IMR-90 (cell line): ENCODE measurements around the gene MS4A18. TPM values are rescaled to one million over a fixed set of nuclear protein-coding genes. Genes with fewer than 3 reads are reported as not detected.

Experiments used
- ATAC-seq: fragments of 200-7000 bp; cut with Tn5 transposase; 2 replicates; pipeline ENCODE4 v1.9.1; 2020; ENCODE audit warnings: low read depth, mild to moderate bottlenecking, moderate library complexity
- BruUV-seq: library from RNA; stranded (reverse); fragments of 400-500 nt; replicated peaks from 2 replicates; lab custom pipeline; 2021; lab: Mats Ljungman, UMichigan
- CTCF ChIA-PET: fragments of 300-600 bp; formaldehyde crosslinking; extraction: SDS; loops from one replicate; lab custom pipeline; 2021; ENCODE audit warnings: antibody characterized with exemption; lab: Yijun Ruan, JAX
- POLR2A ChIA-PET: fragments of 300-600 bp; sonication (Branson Sonifier 250); formaldehyde crosslinking; loops from one replicate; lab custom pipeline; 2022; ENCODE audit warnings: antibody characterized with exemption; ENCODE audit not compliant: unreplicated experiment; lab: Charles Lee
- DNase-seq: peaks from one replicate; pipeline ENCODE4 v3.0.0; 2013
- H2AFZ ChIP-seq: replicated peaks from 2 replicates; pipeline ENCODE3; 2013; ENCODE audit warnings: low read length, mild to moderate bottlenecking; ENCODE audit not compliant: poor library complexity
- H2AK5ac ChIP-seq: 2 replicates; pipeline ENCODE4 v1.6.1; 2013; ENCODE audit warnings: low read depth, low read length, inconsistent platforms
- H2AK9ac ChIP-seq: replicated peaks from 2 replicates; pipeline ENCODE3; 2013; ENCODE audit warnings: mild to moderate bottlenecking, low read depth, low read length, moderate library complexity; ENCODE audit not compliant: poor library complexity
- H2BK120ac ChIP-seq: 2 replicates; pipeline ENCODE4 v1.6.1; 2013; ENCODE audit warnings: low read depth, low read length, inconsistent platforms
- H2BK15ac ChIP-seq: 3 replicates; pipeline ENCODE4 v1.6.1; 2013; ENCODE audit warnings: low read depth, low read length, inconsistent platforms
- H2BK20ac ChIP-seq: 2 replicates; pipeline ENCODE4 v1.6.1; 2013; ENCODE audit warnings: low read depth, mild to moderate bottlenecking, inconsistent platforms, low read length, moderate library complexity
- H2BK5ac ChIP-seq: 2 replicates; pipeline ENCODE4 v1.6.1; 2013; ENCODE audit warnings: mild to moderate bottlenecking, low read depth, low read length, inconsistent platforms; ENCODE audit not compliant: poor library complexity, severe bottlenecking
- H3K14ac ChIP-seq: replicated peaks from 2 replicates; pipeline ENCODE4 v1.6.1; 2013; ENCODE audit warnings: low read depth, low read length, inconsistent platforms
- H3K18ac ChIP-seq: 2 replicates; pipeline ENCODE4 v1.6.1; 2013; ENCODE audit warnings: low read depth, low read length, control low read depth
- H3K23ac ChIP-seq: 2 replicates; pipeline ENCODE4 v1.6.1; 2013; ENCODE audit warnings: low read depth, low read length, inconsistent platforms
- H3K27ac ChIP-seq: 2 replicates; pipeline ENCODE4 v1.5.1; 2013; ENCODE audit warnings: mild to moderate bottlenecking, control low read depth, low read length; ENCODE audit not compliant: insufficient read depth
- H3K27me3 ChIP-seq: 2 replicates; pipeline ENCODE4 v1.6.1; 2013; ENCODE audit warnings: low read length; ENCODE audit not compliant: control insufficient read depth, insufficient read depth
- H3K36me3 ChIP-seq: 2 replicates; pipeline ENCODE4 v1.6.1; 2013; ENCODE audit warnings: low read length, mixed read lengths; ENCODE audit not compliant: control insufficient read depth, insufficient read depth
- H3K4ac ChIP-seq: 2 replicates; pipeline ENCODE4 v1.6.1; 2013; ENCODE audit warnings: low read depth, low read length, inconsistent platforms
- H3K4me1 ChIP-seq: 2 replicates; pipeline ENCODE4 v1.6.1; 2013; ENCODE audit warnings: low read length, mixed read lengths; ENCODE audit not compliant: control insufficient read depth, insufficient read depth
- H3K4me2 ChIP-seq: 2 replicates; pipeline ENCODE4 v1.6.1; 2013; ENCODE audit warnings: low read depth, mild to moderate bottlenecking, control low read depth, low read length, moderate library complexity
- H3K4me3 ChIP-seq: 2 replicates; pipeline ENCODE4 v1.5.1; 2013; ENCODE audit warnings: low read depth, mild to moderate bottlenecking, control low read depth, low read length, moderate library complexity; ENCODE audit not compliant: insufficient read depth
- H3K56ac ChIP-seq: 2 replicates; pipeline ENCODE4 v1.6.1; 2013; ENCODE audit warnings: low read length, inconsistent platforms; ENCODE audit not compliant: insufficient read depth; ENCODE audit errors: extremely low read depth
- H3K79me1 ChIP-seq, 2 experiments: 2 replicates each; pipeline ENCODE4 v1.6.1; 2013; ENCODE audit warnings: low read length in 2 of 2, inconsistent platforms in 1 of 2, low read depth in 1 of 2
- H3K9ac ChIP-seq: 2 replicates; pipeline ENCODE4 v1.6.1; 2013; ENCODE audit warnings: low read depth, low read length, control low read depth
- H3K9me1 ChIP-seq: 2 replicates; pipeline ENCODE4 v1.6.1; 2013; ENCODE audit warnings: low read length, inconsistent platforms; ENCODE audit not compliant: insufficient read depth
- H3K9me3 ChIP-seq: 2 replicates; pipeline ENCODE4 v1.6.1; 2013; ENCODE audit warnings: low read length; ENCODE audit not compliant: control insufficient read depth, insufficient read depth
- H4K20me1 ChIP-seq: 2 replicates; pipeline ENCODE4 v1.6.1; 2013; ENCODE audit warnings: low read length, inconsistent platforms; ENCODE audit not compliant: insufficient read depth
- H4K5ac ChIP-seq: 2 replicates; pipeline ENCODE4 v1.6.1; 2013; ENCODE audit warnings: mild to moderate bottlenecking, low read depth, low read length, control low read depth
- H4K8ac ChIP-seq, 2 experiments: 2 replicates each; pipeline ENCODE4 v1.6.1; 2013; ENCODE audit warnings: low read depth in 2 of 2, low read length in 2 of 2, control low read depth in 1 of 2, inconsistent platforms in 1 of 2
- H4K91ac ChIP-seq: 2 replicates; pipeline ENCODE4 v1.6.1; 2013; ENCODE audit warnings: low read depth, low read length, inconsistent platforms; ENCODE audit not compliant: insufficient read depth
- CHD1 ChIP-seq: IDR thresholded peaks from 2 replicates; pipeline ENCODE4 v1.6.1; 2012; ENCODE audit warnings: low read depth, low read length, improper control_type of control experiment
- CTCF ChIP-seq: conservative IDR thresholded peaks from 2 replicates; pipeline ENCODE4 v1.5.1; 2012; ENCODE audit warnings: mild to moderate bottlenecking, low read depth, low read length, improper control_type of control experiment
- RCOR1 ChIP-seq: IDR thresholded peaks from 2 replicates; pipeline ENCODE4 v1.6.1; 2012; ENCODE audit warnings: mild to moderate bottlenecking, low read length, improper control_type of control experiment; ENCODE audit not compliant: insufficient replicate concordance
- RFX5 ChIP-seq: IDR thresholded peaks from 2 replicates; pipeline ENCODE4 v1.8.0; 2012; ENCODE audit warnings: low read depth, mild to moderate bottlenecking, low read length, moderate library complexity
- SMC3 ChIP-seq: fragments of 150-350 bp; IDR thresholded peaks from 2 replicates; pipeline ENCODE4 v1.6.1; 2016; ENCODE audit warnings: low read depth, mild to moderate bottlenecking, antibody characterized with exemption, low read length, moderate library complexity
- WGBS, 2 experiments: methylation state at CpG; one replicate each; pipeline versions ENCODE4 v1.1.5 to v1.1.7; 2013; ENCODE audit warnings: missing lambda C conversion rate in 2 of 2; ENCODE audit not compliant: insufficient read length in 1 of 2; ENCODE audit errors: extremely low coverage in 2 of 2; 5-methylcytosine and 5-hydroxymethylcytosine counted together
- dilution Hi-C: fragments of 300-500 bp; cut with HindIII; formaldehyde crosslinking; loops from one replicate; pipeline ENCODE4 v1.14.3; 2018; ENCODE audit warnings: low sequenced_read_pairs; ENCODE audit not compliant: unreplicated experiment
- in situ Hi-C: fragments of 300-500 bp; cut with MboI; formaldehyde crosslinking; loops from 3 replicates; pipeline ENCODE4 v1.14.3; 2019; ENCODE audit warnings: low sequenced_read_pairs, inconsistent platforms, mixed read lengths
- intact Hi-C: fragments of 100-400 bp; cut with micrococcal nuclease; formaldehyde crosslinking; loops from 2 replicates; pipeline ENCODE4 v1.10.0; 2022
- polyA plus RNA-seq, 3 experiments: library from polyadenylated mRNA; depleted of rRNA; stranded (reverse); fragments of >200 nt; gene quantifications; 2 replicates each; pipeline ENCODE4 v1.2.3, GENCODE V29; 2012; ENCODE audit warnings: low replicate concordance in 1 of 3
- total RNA-seq: library from RNA; depleted of rRNA; stranded (reverse); fragments of >200 nt; gene quantifications from 2 replicates; pipeline ENCODE4 v1.2.3, GENCODE V29; 2012

MS4A18 gene
- total and polyA plus RNA-seq, 2 of the 4 experiments (the other 2 are of a cell fraction): not detected

GRCh38 chr11:60772666-60773065 lies 48.1 kb downstream of the MS4A18 start:
- POLR2A ChIA-PET: no interaction called here

More at GRCh38 chr11:60772666-60773065, 48.1 kb downstream of the MS4A18 start:
- Histone ChIP-seq H3K79me1 (no peaks in the 10 kb centered on the region), H3K27ac (no peak overlapping the region), H4K5ac (no peak overlapping the region), H2AFZ (no peak overlapping the region), H3K4me2 (no peak overlapping the region), H3K4me3 (no peak overlapping the region), H4K91ac (no peak overlapping the region), H3K9me1 (peaks cover 5% of the 10 kb centered on the region; the same call in 1 of the 2 replicates), H2BK15ac (no peak overlapping the region), H3K36me3 (no peaks in the 10 kb centered on the region), H3K4ac (no peak overlapping the region), H2BK120ac (no peak overlapping the region), H3K18ac (no peak overlapping the region), H2AK5ac (no peak overlapping the region), H3K4me1 (no peaks in the 10 kb centered on the region; the same call in 1 of the 2 replicates), H2AK9ac (no peak overlapping the region), H3K14ac (no peak overlapping the region), H3K9ac (no peak overlapping the region), H2BK5ac (no peak overlapping the region), H2BK20ac (no peak overlapping the region), H3K23ac (no peak overlapping the region), H4K8ac (no peak overlapping the region), H3K56ac (no peak overlapping the region), H4K20me1 (no peaks in the 10 kb centered on the region), H3K9me3 (no peaks in the 10 kb centered on the region), H3K27me3 (peaks cover 8% of the 10 kb centered on the region)
- 77% methylated on average over 6 of the region's 8 CpGs; no CpG with 5 or more reads in 1 of the 2 experiments for WGBS, 2 experiments
- intact Hi-C loops: no loop called here
- BruUV-seq: no TSS peak
- TF ChIP-seq CTCF (no peak), RCOR1 (no peak), RFX5 (no peak), CHD1 (no peak), SMC3 (no peak)
- ATAC-seq (no peak), DNase-seq (no peak)
- in situ Hi-C loops: no loop called here
- CTCF ChIA-PET: interaction anchor here (0.6 to 0.9 kb wide), 2 partner anchors 58 to 115 kb away, joined by 3 read pairs; no protein-coding TSS in a partner anchor
- dilution Hi-C loops: no loop called here
